GM12872 (cell line): ENCODE measurements around the gene R3HDML.

Source experiments
- CTCF ChIP-seq: IDR thresholded peaks from 3 replicates; pipeline ENCODE4 v1.5.1; 2011; ENCODE audit warnings: low read depth, mild to moderate bottlenecking, low read length, moderate library complexity; ENCODE audit not compliant: insufficient read depth

R3HDML gene

GRCh38 chr20:44392088-44392775 lies 55.4 kb downstream of the R3HDML start:
- no peak for TF ChIP-seq CTCF

DNA sequence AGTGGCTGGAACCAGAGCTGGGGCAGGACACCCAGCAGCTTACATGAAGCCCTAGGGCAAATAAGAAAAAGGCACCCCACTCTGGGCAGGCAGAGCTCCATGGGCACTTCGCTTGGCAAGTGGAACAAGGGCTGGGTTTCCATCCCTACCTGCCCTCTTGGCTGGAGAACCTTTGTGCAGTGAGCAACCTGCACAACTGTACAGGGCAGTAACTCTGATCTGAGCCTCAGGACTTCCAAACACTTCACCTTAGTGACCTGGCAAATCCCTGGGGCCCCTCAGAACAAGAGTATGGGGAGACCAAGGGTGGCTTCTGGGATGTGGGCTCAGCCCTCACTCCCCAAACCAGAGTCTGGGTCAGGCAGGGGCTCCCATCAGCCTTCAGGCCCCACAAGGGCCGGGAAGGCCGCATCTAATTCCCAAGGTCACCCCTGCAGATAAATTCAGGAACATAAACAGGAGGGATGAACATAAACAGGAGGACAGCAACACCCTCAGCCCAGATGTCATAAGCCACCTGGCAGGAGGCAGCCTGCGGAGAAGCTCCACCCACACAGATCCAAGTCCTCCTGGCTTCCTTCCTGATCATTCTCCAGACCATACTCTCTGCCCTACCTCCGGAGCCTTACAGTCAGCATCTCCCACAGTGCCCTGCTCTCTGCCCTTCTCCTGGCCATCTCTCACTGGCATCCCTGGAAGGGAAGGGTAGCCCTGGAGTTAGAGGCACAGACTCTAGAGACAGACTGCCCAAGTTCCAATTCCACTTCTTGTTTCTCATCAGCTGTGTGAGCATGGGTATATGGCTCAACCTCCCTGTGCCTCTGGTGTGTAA lies 56.1 kb downstream of the R3HDML start:
- no peak for TF ChIP-seq CTCF

DNA sequence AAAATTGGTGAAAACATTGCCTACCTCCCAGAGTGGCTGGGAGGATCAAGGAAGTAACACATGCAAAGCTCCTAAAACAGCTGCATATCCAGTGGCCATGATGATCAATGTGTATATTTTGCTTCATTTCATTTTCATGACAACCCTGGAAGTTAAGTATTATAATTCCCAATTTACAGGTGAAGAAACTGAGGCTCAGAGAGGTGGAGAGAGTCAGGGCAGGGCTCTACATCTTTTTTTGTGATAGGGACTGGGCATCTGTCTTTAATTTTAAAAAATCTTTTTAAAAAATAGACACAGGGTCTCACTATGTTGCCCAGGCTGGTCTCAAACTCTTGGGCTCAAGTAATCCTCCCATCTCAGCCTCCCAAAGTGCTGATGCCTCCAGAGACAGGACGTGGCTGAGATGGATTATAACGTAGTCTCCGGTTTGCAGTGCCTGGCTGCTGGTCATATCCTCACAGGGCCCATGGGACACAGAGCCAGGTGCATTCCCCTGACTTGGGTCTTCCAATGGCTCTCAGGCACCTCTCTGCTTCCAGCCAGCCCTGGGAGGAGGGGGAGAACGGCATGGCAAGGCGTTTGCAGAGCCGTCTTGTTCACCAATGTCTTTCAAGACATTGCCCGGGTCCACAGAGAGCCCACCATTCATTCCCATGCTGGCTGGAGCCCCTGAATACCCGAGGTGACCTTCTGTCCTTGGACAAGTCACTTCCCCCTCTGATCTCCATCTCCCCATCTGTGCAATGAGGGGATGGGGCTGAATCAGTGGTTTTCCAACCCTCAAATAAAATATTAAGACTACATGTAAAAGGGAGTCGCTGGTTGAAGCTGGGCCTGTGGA lies 57.0 kb downstream of the R3HDML start:
- TF ChIP-seq CTCF = no peak

- TF ChIP-seq CTCF = no peak
Observed at GRCh38 chr20:44394452-44394701, 57.5 kb downstream of the R3HDML start.

- no peak for TF ChIP-seq CTCF
Observed at GRCh38 chr20:44394702-44395460, 58.0 kb downstream of the R3HDML start.

- TF ChIP-seq CTCF = no peak
Observed at GRCh38 chr20:44395461-44396340, 58.9 kb downstream of the R3HDML start.
